Heart left ventricle (tissue), 13 donors: Measurements from ENCODE around the gene NUTM2F.

Experiments
- POLR2A ChIP-seq, 2 donors: fragments of 450-650 bp; IDR thresholded peaks; one replicate each; pipeline ENCODE4 v1.6.1; 2017; ENCODE audit warnings: antibody characterized with exemption in 2 of 2, mild to moderate bottlenecking in 2 of 2, moderate library complexity in 2 of 2
- TF ChIP-seq, protein P1 (sequence below), 12 donors: fragments of 200-600 bp; sonication (generic) in 4 of 12; IDR thresholded peaks; one replicate each; pipeline versions ENCODE4 v1.5.0 to v1.8.0; 2018 to 2022; ENCODE audit warnings: antibody characterized with exemption in 12 of 12, mild to moderate bottlenecking in 5 of 12
- donor health status: ischemic (EF 13 %, LVEDD 7.1; RV severe dilation, severe dysfunction).
- donor health status: DM: no; HTN: yes; CAD: no.
- donor health status: DM: no; HTN: no; CAD: no.
- donor health status: ischemic (EF 25% LVEDD 6.9; RV normal size, moderate dysfunction).
- donor health status: ischemic (EF 25% LVEDD 5.7; RV mildly dilated, moderate dysfunction).
- donor health status: ischemic (EF 35%, LVEDD 5.7; RV mildly dilated, moderate dysfunction).
- donor health status: nonischemic (EF 11% LVEDD 7.7; RV severe dilation, severe dysfunction).
- donor health status: DM: yes; HTN: yes; CAD: no.
- donor health status: PGD.
- donor health status: ischemic (EF 29% LVEDD 5.4; RV normal size, mild dysfunction).
- donor health status: nonischemic (EF 23%, LVEDD 6.1; RV moderate dilation, normal function).

DNA sequence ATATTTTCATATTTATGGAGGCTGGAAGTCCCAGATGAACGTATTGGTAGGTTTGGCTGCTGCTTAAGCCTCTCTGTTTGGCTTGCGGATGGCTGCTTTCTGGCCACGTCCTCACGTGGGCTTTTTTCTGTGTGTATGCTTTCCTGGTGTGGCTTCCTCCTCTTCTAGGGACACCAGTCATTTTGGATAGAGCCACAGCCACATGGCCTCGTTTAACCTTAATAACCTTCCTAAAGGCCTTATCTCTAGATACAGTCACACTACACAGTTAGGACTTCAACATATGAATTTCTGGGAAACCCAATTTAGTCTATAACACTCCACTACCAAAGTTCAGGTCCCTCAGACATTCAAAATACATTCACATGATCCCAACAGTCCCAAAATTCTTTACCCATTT lies 26.9 kb downstream of the NUTM2F start:
- TF ChIP-seq, protein P1, sequence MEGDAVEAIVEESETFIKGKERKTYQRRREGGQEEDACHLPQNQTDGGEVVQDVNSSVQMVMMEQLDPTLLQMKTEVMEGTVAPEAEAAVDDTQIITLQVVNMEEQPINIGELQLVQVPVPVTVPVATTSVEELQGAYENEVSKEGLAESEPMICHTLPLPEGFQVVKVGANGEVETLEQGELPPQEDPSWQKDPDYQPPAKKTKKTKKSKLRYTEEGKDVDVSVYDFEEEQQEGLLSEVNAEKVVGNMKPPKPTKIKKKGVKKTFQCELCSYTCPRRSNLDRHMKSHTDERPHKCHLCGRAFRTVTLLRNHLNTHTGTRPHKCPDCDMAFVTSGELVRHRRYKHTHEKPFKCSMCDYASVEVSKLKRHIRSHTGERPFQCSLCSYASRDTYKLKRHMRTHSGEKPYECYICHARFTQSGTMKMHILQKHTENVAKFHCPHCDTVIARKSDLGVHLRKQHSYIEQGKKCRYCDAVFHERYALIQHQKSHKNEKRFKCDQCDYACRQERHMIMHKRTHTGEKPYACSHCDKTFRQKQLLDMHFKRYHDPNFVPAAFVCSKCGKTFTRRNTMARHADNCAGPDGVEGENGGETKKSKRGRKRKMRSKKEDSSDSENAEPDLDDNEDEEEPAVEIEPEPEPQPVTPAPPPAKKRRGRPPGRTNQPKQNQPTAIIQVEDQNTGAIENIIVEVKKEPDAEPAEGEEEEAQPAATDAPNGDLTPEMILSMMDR (IDR thresholded peaks at IDR 0.05) = no peak
- TF ChIP-seq POLR2A (IDR thresholded peaks at IDR 0.05) = no peak
